Central memory CD8-positive, alpha-beta T cell (primary cell): ENCODE measurements around the gene INTS6.

Experiments
- ATAC-seq: fragments of 150-1000 bp; cut with Tn5 transposase; replicated peaks from 2 replicates; pipeline ENCODE4 v1.10.0; 2022; ENCODE audit warnings: mild to moderate bottlenecking, moderate FRiP score, moderate number of reproducible peaks; ENCODE audit not compliant: poor library complexity, severe bottlenecking; ENCODE audit errors: extremely low read depth
- DNase-seq, 2 donors: peaks; one replicate each; pipeline ENCODE4 v3.0.0; 2021; ENCODE audit warnings: low spot score in 2 of 2
- H3K27ac Mint-ChIP-seq: one replicate; pipeline ENCODE4 v1.8.0; 2022; ENCODE audit warnings: low read depth, mild to moderate bottlenecking, moderate library complexity, mixed read lengths
- H3K27me3 Mint-ChIP-seq: one replicate; pipeline ENCODE4 v1.8.0; 2022; ENCODE audit warnings: mixed read lengths
- H3K36me3 Mint-ChIP-seq: one replicate; pipeline ENCODE4 v1.8.0; 2022; ENCODE audit warnings: mild to moderate bottlenecking, moderate library complexity, mixed read lengths; ENCODE audit not compliant: insufficient read depth
- H3K4me1 Mint-ChIP-seq: one replicate; pipeline ENCODE4 v1.8.0; 2022; ENCODE audit warnings: mixed read lengths
- H3K4me3 Mint-ChIP-seq: one replicate; pipeline ENCODE4 v1.8.0; 2022; ENCODE audit warnings: mild to moderate bottlenecking, moderate library complexity, mixed read lengths
- H3K9me3 Mint-ChIP-seq: one replicate; pipeline ENCODE4 v1.8.0; 2022; ENCODE audit warnings: mixed read lengths

The INTS6 gene

DNA sequence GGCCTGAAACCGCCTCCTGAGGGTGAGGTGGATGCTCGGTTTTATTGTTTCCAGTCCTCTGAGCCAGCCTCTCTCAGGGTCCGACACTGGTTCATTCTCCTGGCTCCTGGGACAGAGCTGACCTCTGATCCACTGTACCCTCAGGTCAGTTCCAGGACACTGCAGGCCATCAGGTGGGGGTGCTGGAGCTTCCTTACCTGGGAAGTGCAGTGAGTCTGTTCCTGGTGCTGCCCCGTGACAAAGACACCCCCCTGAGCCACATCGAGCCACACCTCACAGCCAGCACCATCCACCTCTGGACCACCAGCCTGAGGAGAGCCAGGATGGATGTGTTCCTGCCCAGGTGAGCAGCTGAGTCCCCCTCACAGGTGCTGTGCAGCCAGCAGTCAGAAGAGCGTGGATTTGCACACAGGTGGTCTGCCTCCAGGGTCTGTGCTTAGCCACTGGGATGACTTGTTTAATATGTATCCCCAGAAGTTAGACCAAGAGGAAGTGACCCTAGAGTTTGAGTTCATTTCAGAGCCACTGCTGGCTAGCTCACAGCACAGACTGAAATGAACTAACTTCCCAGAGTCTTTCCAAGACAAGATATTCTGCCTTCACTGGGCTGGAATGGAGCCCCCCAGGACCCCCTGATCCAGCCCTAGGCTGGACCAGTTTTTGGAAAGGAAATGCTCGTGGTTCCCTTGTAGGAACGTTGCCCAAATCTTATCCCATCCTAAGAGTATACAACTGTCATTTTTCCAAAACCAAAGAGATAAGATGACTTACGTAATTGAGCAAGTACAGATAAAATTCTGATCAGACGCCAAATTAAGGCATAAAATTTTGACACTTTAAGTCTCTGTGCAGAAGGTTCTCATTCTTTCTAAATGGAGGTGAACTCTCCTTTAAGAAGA lies 104.5 kb downstream of the INTS6 start:
- ATAC-seq (no peak), DNase-seq (no peak)
- Mint-ChIP-seq H3K27ac (no peak overlapping the region), H3K4me3 (no peak overlapping the region), H3K36me3 (peaks cover 3% of the 10 kb centered on the region), H3K9me3 (no peaks in the 10 kb centered on the region), H3K27me3 (no peaks in the 10 kb centered on the region), H3K4me1 (no peaks in the 10 kb centered on the region)

DNA sequence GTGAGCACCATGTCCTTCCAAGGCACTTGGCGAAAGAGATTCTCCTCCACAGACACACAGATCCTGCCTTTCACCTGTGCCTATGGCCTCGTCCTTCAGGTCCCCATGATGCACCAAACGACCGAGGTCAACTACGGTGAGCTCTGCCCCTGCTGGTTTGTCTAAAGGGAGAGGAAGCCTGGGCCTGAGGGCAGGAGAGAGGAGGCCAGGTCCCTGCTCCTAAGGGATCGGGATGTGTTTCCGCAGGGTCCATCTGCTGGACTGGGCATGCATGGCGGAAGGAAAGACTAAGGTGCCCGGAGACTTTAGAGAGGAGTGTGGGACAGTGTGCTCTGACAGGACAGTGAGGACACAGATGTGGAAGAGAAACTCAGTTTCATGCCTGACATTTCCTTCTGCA lies 105.7 kb downstream of the INTS6 start:
- no peaks in the 10 kb centered on the region for H3K9me3 Mint-ChIP-seq
- no peak overlapping the region for H3K4me3 Mint-ChIP-seq
- peaks cover 3% of the 10 kb centered on the region for H3K36me3 Mint-ChIP-seq
- no peak overlapping the region for H3K27ac Mint-ChIP-seq
- H3K4me1 Mint-ChIP-seq = no peaks in the 10 kb centered on the region
- H3K27me3 Mint-ChIP-seq = no peaks in the 10 kb centered on the region
- no peak for ATAC-seq
- no peak for DNase-seq

DNA sequence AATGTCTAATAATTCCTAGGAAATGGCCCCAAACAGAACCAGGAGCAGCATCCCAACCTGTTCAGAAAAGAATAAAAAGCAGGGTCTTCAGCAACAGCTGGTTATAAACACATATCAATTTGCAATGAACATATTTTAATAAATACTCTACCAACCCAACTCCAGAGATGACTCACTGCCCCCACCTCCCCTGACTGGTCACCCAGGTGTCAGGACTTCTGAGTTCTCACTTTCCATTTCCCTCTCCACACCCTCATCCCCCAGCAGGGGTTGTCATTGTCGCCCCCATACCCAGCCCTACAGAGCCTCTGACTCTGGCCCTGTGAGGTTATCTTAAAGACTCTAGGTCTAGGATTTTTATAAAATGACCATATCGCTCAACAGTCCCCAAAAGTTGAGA lies 106.4 kb downstream of the INTS6 start:
- H3K9me3 Mint-ChIP-seq = no peaks in the 10 kb centered on the region
- peaks cover 3% of the 10 kb centered on the region for H3K36me3 Mint-ChIP-seq
- no peaks in the 10 kb centered on the region for H3K4me1 Mint-ChIP-seq
- no peak overlapping the region for H3K27ac Mint-ChIP-seq
- no peak overlapping the region for H3K4me3 Mint-ChIP-seq
- no peaks in the 10 kb centered on the region for H3K27me3 Mint-ChIP-seq
- DNase-seq (no peak), ATAC-seq (no peak)

DNA sequence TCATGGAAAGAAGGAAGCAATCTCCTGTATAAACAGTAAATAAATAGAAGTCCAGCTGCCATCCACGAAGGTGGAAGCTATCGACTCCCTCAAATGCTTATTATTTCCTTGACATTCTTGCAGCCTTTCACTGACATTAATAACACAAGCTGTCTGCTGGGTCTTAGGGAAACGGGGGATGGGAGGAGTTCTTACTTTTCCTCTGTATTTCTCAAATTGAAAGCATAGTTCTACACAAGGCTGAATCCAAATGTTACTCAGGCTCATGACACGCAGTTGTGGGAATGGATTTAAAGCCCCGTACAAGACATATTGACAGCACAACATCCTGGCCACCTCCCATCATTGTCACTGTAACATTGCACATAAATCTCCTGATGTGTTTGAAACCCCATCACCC lies 109.4 kb downstream of the INTS6 start:
- Mint-ChIP-seq H3K36me3 (peaks cover 1% of the 10 kb centered on the region), H3K4me1 (no peaks in the 10 kb centered on the region), H3K4me3 (no peak overlapping the region), H3K27ac (no peak overlapping the region), H3K27me3 (no peaks in the 10 kb centered on the region), H3K9me3 (no peaks in the 10 kb centered on the region)
- no peak for DNase-seq
- ATAC-seq = no peak

DNA sequence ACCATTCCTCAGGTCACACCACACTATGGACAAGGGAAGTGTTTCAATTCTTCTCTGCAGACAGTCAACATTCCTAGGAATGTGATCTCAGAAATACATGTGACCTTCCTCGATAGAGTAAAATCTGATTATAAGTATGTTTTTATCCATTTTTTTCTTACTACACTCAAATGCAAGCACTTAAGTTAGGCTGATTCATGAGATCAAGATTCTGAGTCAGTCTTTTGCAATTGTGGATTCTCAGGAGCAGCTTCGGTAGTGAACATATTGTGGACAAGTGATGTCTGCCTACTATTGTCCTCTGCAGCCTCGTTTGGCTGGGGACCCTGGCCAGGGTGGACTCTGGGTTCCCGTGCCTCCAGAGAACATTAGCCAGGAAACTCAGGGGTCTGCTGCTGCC lies 110.1 kb downstream of the INTS6 start:
- no peak for DNase-seq
- Mint-ChIP-seq H3K36me3 (no peaks in the 10 kb centered on the region), H3K4me1 (no peaks in the 10 kb centered on the region), H3K9me3 (no peaks in the 10 kb centered on the region), H3K27me3 (no peaks in the 10 kb centered on the region), H3K27ac (no peak overlapping the region), H3K4me3 (no peak overlapping the region)
- ATAC-seq = no peak

DNA sequence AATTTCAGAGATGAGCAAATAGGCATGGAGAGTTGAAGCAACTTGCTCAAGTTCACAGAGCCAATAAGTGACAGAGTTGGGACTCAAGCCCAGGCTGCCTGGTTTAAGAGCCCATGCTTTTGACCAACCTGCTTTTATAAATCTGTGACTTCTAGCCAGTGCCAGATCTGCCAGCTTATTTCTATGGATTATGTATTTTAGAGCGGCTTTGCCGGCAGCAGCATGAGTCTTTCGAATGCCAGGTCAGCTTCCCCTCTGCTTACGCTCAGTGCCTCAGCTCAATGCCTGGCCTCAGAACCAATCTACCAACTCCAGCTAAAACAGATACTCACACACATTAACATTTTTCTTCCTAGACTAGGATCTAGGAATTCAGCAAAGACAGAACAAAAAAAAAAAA lies 111.0 kb downstream of the INTS6 start:
- Mint-ChIP-seq H3K9me3 (no peaks in the 10 kb centered on the region), H3K27ac (no peak overlapping the region), H3K4me3 (no peak overlapping the region), H3K27me3 (no peaks in the 10 kb centered on the region), H3K4me1 (no peaks in the 10 kb centered on the region), H3K36me3 (no peaks in the 10 kb centered on the region)
- no peak for ATAC-seq
- DNase-seq = no peak

DNA sequence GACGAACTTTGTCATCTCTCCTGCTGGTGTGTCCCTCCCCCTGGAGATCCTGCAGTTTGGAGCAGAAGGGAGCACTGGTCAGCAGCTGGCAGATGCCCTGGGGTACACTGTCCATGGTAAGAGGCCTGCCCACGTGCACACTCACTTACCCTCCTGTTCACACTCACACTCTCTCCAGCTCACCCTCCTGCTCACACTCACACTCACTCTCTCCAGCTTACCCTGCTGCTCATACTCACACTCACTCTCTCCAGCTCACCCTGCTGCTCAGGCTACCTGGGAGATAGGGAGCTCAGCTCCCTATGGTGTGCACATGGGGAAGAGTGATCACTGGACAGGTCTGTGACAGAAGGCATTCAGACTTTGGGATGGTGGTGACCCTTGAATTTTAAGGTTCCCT lies 111.6 kb downstream of the INTS6 start:
- Mint-ChIP-seq H3K36me3 (no peaks in the 10 kb centered on the region), H3K4me3 (no peak overlapping the region), H3K27ac (no peak overlapping the region), H3K27me3 (no peaks in the 10 kb centered on the region), H3K4me1 (no peaks in the 10 kb centered on the region), H3K9me3 (no peaks in the 10 kb centered on the region)
- DNase-seq = no peak
- ATAC-seq = no peak

DNA sequence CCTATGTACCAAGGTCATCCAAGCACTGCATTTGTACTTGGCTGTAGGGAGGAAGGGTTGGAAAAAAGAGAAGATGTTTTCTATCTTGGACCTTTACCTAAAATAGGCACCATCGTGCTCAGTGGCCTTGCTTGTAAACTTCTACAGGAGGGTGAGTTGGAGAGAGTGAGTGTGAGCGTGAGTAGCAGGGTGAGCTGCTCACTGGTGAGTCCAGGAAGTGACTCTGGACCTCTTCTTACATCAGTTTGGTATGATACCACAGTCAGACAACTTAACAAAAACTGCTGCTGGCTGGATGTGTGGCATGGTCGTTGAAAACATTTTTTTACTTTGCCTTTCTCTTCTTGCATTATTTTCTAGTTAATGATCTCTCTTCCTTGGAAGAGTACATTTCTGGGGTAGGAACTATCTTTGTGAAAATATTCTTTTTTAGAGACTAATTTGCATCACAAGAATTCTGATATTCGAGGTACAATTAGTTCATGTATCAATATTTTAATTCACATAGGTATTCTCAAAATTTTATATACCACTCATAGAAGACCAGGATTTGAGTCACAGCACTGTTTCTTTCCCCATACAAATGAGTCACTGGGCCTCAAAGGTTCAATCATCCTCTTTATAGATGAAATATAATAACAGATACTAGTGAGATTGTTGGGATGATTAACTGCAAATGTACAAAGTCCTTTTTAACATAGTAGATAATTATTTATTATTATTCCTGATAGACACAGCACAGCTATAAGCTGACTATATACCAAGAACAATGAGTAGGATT lies 112.7 kb downstream of the INTS6 start:
- DNase-seq = no peak
- H3K4me1 Mint-ChIP-seq = no peaks in the 10 kb centered on the region
- ATAC-seq = no peak

DNA sequence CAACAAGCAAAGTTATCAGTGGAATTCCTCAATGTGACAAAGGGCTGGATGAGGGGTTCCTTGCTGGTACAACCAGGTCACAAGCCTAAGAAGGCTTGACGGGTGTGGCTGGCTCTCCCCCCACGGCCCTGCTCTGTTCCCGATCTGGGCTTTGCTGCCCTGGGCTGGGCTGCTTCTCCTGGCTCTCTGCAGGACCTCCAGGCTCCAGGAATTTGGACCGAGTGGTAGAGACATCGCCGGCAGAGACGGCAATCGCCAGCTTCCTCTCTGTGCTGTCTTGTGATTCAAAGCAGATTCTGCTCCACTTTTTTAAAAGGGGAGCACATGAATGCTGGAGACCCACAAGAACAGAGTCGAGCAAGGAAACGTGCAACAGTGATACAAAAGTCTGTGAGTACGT lies 113.5 kb downstream of the INTS6 start, which contains the start of gene SERPINE3:
Gene SERPINE3 (plus strand): TSS at position 338 of the 400 bp plus-strand sequence. CDS start 1,401 bp downstream, outside the sequence.
- Mint-ChIP-seq H3K27me3 (no peaks in the 10 kb centered on the region), H3K9me3 (no peaks in the 10 kb centered on the region), H3K4me1 (no peaks in the 10 kb centered on the region), H3K4me3 (no peak within 1 kb of the TSS), H3K27ac (no peak within 1 kb of the TSS), H3K36me3 (no peaks in the 10 kb centered on the region)
- no peak for DNase-seq
- ATAC-seq = no peak

More for the DNA sequence above, 112.7 kb downstream of the INTS6 start:
- Mint-ChIP-seq H3K27ac (no peak overlapping the region), H3K27me3 (no peaks in the 10 kb centered on the region), H3K9me3 (no peaks in the 10 kb centered on the region), H3K36me3 (no peaks in the 10 kb centered on the region), H3K4me3 (no peak overlapping the region)

DNA sequence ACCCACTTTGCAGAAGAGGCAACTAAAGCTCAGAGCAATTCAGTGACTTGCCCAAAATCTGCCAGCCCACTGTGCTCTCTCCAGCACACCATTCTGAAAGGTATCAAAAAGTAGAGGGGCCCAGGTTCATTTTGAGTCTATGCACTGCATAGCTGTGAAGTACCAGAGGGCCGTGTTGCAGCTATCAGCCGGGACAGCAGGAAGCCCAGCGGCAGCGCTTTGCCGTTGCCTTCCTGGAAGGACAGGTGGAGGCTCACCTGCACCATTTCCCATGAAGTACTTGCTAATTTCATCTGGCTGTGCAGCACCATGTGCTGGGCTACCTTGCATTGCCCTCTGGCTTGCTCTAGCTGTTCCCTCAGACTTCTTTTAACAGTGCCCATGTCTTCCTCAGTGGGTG lies 116.1 kb downstream of the INTS6 start:
- Mint-ChIP-seq H3K9me3 (no peaks in the 10 kb centered on the region), H3K27me3 (no peaks in the 10 kb centered on the region), H3K27ac (no peak overlapping the region), H3K36me3 (no peaks in the 10 kb centered on the region), H3K4me3 (no peak overlapping the region), H3K4me1 (peaks cover 6% of the 10 kb centered on the region)
- DNase-seq = no peak
- ATAC-seq = no peak

DNA sequence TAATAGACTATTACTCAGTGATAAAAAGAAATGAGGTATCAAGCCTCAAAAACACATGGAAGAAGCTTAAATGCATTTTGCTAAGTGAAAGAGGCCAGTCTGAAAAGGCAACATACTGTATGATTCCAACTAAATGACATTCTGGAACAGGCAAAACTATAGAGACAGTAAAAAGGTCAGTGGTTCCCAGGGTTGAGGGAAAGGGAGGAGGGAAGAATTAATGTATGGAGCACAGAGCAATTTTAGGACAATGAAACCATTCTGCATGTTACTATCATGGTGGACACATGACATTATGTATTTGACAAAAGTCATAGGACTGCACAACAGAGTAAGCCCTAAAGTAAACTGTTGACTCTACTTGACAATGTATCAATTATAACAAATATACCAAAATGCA lies 119.0 kb downstream of the INTS6 start:
- no peak for DNase-seq
- Mint-ChIP-seq H3K4me1 (peaks cover 17% of the 10 kb centered on the region), H3K27me3 (no peaks in the 10 kb centered on the region), H3K27ac (no peak overlapping the region), H3K36me3 (no peaks in the 10 kb centered on the region), H3K4me3 (no peak overlapping the region), H3K9me3 (no peaks in the 10 kb centered on the region)
- no peak for ATAC-seq

DNA sequence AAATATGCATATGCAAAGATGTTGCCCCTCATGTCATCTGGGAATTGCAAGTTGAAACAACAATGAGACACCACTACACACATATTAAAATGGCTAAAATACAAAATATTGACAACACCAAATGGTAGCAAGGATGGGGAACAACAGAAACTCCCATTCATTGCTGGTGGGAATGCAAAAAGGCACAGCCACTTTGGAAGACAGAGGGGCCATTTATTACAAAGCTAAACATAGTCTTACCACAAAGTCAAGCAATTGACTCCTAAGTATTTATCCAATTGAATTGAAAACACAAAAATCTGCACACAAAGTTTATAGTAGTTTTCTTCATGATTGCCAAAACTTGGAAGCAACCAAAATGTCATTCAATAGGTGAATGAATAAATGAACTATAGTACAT lies 119.4 kb downstream of the INTS6 start:
- peaks cover 17% of the 10 kb centered on the region for H3K4me1 Mint-ChIP-seq
- H3K36me3 Mint-ChIP-seq = no peaks in the 10 kb centered on the region
- no peaks in the 10 kb centered on the region for H3K27me3 Mint-ChIP-seq
- DNase-seq = no peak
- no peak for ATAC-seq
- no peaks in the 10 kb centered on the region for H3K9me3 Mint-ChIP-seq
- H3K4me3 Mint-ChIP-seq = no peak overlapping the region
- no peak overlapping the region for H3K27ac Mint-ChIP-seq
